Gastroesophageal sphincter (tissue), 4 donors: ENCODE measurements around the gene KCNJ10. TPM values are rescaled to one million over a fixed set of nuclear protein-coding genes. Genes with fewer than 3 reads are reported as not detected.
"Not testable (repeated sequence)": the region's sequence is repeated elsewhere in the genome, so short reads cannot be mapped to it uniquely, and the experiment has no call there.

Experiments used
- ATAC-seq: fragments of 150-250 bp; one replicate; pipeline ENCODE4 v1.9.1; 2016; ENCODE audit warnings: mild to moderate bottlenecking, moderate library complexity
- H3K27ac ChIP-seq, 4 donors: fragments of 200-600 bp; sonication (generic) in 3 of 4; 1 replicate in 3 of 4; 2 replicates in 1 of 4; pipeline ENCODE4 v1.5.1; 2016 to 2019
- H3K27me3 ChIP-seq: fragments of 200-600 bp; sonication (generic); one replicate; pipeline ENCODE4 v1.5.1; 2019
- H3K36me3 ChIP-seq, 2 donors: fragments of 200-600 bp; sonication (generic); one replicate each; pipeline ENCODE4 v1.5.1; 2019; ENCODE audit warnings: control low read depth in 1 of 2
- H3K4me1 ChIP-seq, 3 donors: fragments of 200-600 bp; sonication (generic); 1 replicate in 2 of 3; 2 replicates in 1 of 3; pipeline ENCODE4 v1.5.1; 2016 to 2019; ENCODE audit warnings: control low read depth in 2 of 3
- H3K4me3 ChIP-seq, 2 donors: fragments of 200-600 bp; sonication (generic); one replicate each; pipeline ENCODE4 v1.5.1; 2019; ENCODE audit warnings: mild to moderate bottlenecking in 1 of 2, moderate library complexity in 1 of 2
- H3K9me3 ChIP-seq, 3 donors: fragments of 200-600 bp; sonication (generic); one replicate each; pipeline ENCODE4 v1.5.1; 2017 to 2019; ENCODE audit warnings: control low read depth in 2 of 3
- EP300 ChIP-seq: sonication (generic); formaldehyde crosslinking; IDR thresholded peaks from one replicate; pipeline ENCODE4 v1.6.1; 2017; ENCODE audit warnings: antibody characterized with exemption, mild to moderate bottlenecking
- POLR2A ChIP-seq, 2 donors: fragments of 450-650 bp; IDR thresholded peaks; one replicate each; pipeline ENCODE4 v1.6.1; 2017; ENCODE audit warnings: antibody characterized with exemption in 2 of 2, mild to moderate bottlenecking in 2 of 2, moderate library complexity in 1 of 2
- POLR2AphosphoS5 ChIP-seq: sonication (generic); formaldehyde crosslinking; IDR thresholded peaks from one replicate; pipeline ENCODE4 v1.6.1; 2017; ENCODE audit warnings: antibody characterized with exemption
- WGBS, 2 donors: methylation state at CpG; one replicate each; pipeline ENCODE4 v1.1.5; 2018; ENCODE audit warnings: low coverage in 1 of 2; 5-methylcytosine and 5-hydroxymethylcytosine counted together
- total RNA-seq, 4 donors: library from RNA; depleted of rRNA; stranded (reverse); fragments of >200 nt; gene quantifications; one replicate each; pipeline ENCODE4 v1.1.0, GENCODE V29; 2016
- TF ChIP-seq, protein P1 (sequence below), 4 experiments: fragments of 200-600 bp in 2 of 4; fragments of 450-650 bp in 2 of 4; sonication (generic) in 1 of 4; IDR thresholded peaks; one replicate each; pipeline ENCODE4 v1.5.1; 2017 to 2019; ENCODE audit warnings: antibody characterized with exemption in 4 of 4, mild to moderate bottlenecking in 2 of 4, moderate library complexity in 2 of 4

The KCNJ10 gene
- total RNA-seq, 4 donors from 2014 or later, result not detected

GRCh38 chr1:160052936-160053335, 17.0 kb downstream of the KCNJ10 start:
- Histone ChIP-seq H3K27me3 (peaks cover 52% of the 10 kb centered on the region), H3K9me3 (no peaks in the 10 kb centered on the region), H3K27ac (no peak overlapping the region), H3K4me3 (no peak overlapping the region), H3K36me3 (no peaks in the 10 kb centered on the region), H3K4me1 (no peaks in the 10 kb centered on the region)
- 57 to 59% methylated on average over 5 to 6 of the region's 6 CpGs for WGBS, 2 donors
- ATAC-seq, result no peak
- TF ChIP-seq, protein P1, sequence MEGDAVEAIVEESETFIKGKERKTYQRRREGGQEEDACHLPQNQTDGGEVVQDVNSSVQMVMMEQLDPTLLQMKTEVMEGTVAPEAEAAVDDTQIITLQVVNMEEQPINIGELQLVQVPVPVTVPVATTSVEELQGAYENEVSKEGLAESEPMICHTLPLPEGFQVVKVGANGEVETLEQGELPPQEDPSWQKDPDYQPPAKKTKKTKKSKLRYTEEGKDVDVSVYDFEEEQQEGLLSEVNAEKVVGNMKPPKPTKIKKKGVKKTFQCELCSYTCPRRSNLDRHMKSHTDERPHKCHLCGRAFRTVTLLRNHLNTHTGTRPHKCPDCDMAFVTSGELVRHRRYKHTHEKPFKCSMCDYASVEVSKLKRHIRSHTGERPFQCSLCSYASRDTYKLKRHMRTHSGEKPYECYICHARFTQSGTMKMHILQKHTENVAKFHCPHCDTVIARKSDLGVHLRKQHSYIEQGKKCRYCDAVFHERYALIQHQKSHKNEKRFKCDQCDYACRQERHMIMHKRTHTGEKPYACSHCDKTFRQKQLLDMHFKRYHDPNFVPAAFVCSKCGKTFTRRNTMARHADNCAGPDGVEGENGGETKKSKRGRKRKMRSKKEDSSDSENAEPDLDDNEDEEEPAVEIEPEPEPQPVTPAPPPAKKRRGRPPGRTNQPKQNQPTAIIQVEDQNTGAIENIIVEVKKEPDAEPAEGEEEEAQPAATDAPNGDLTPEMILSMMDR (IDR thresholded peaks at IDR 0.05), result no peak
- TF ChIP-seq EP300 (no peak), POLR2AphosphoS5 (no peak), POLR2A (IDR thresholded peaks at IDR 0.05) (no peak)

DNA sequence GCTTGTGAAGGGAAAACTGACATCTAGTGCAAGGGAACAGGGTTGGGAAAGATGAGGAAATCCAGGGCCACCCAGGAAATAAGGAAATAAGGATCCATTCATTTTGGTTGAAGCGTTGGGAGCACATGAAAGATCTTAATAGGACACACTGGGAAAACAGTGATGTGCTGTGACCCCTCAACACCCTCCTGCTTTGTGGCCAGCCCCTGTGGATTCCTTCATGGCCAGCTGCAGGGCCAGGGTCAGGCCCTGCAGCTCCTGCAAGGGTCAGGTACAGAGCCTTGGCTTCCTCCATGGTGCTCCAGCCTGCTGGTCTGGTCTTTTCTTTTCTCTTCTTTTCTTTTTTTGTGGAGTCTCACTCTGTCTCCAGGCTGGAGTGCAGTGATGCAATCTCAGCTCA, 19.3 kb downstream of the KCNJ10 start:
- no peak for ATAC-seq
- Histone ChIP-seq H3K27me3 (peaks cover 33% of the 10 kb centered on the region), H3K36me3 (no peaks in the 10 kb centered on the region), H3K27ac (no peak overlapping the region), H3K4me1 (peaks cover 0 to 18% (median 7%) of the 10 kb centered on the region in 3 donors), H3K4me3 (no peak overlapping the region), H3K9me3 (no peaks in the 10 kb centered on the region)
- 67 to 86% methylated on average over 1 of the region's 1 CpG for WGBS, 2 donors
- TF ChIP-seq POLR2AphosphoS5 (no peak), POLR2A (IDR thresholded peaks at IDR 0.05) (no peak), EP300 (no peak)
- TF ChIP-seq, protein P1 (IDR thresholded peaks at IDR 0.05), result no peak

DNA sequence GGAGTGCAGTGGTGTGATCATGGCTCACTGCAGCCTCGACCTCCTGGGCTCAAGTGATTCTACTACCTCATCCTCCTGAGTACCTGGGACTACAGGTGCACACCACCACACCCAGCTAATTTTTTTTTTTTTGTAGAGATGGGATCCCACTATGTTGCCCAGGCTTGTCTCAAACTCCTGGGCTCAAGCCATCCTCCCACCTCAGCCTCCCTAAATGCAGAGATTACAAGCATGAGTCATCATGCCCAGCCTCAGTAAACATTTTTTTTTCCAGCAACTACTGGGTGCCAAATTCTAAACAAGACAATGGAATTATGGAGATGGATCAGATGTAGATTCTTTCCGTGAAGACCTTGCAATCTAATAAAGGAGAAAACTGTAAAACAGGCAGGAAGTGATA, 19.8 kb downstream of the KCNJ10 start:
- WGBS, 2 donors, result 40 to 53% methylated on average over 1 to 2 of the region's 2 CpGs
- H3K9me3 ChIP-seq, ATAC-seq, H3K4me3 ChIP-seq, H3K36me3 ChIP-seq, H3K27ac ChIP-seq: not testable (repeated sequence)
- H3K4me1 ChIP-seq, result peaks cover 0 to 18% (median 7%) of the 10 kb centered on the region in 3 donors
- H3K27me3 ChIP-seq, result peaks cover 29% of the 10 kb centered on the region

DNA sequence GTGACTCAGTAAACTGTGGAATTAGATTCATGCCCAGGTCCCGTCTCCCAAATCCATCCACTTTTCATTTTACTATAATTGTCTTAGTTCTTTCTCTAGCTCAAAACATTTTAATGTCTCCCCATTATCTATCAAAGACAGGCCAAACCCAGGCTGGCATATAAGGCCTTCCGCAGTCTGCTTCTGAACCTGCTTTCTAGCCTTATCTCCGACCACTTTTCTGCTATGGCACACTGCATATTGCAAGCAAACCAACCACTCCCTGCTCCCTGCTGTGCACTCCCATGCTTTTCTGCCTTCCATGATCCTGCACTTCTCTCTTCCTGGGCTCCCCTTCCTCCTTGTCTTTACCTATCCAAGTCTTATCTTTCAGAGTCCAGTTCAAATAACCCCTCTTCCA, 20.9 kb downstream of the KCNJ10 start:
- Histone ChIP-seq H3K9me3 (no peaks in the 10 kb centered on the region), H3K4me3 (no peak overlapping the region), H3K36me3 (no peaks in the 10 kb centered on the region), H3K27ac (no peak overlapping the region), H3K4me1 (peaks cover 0 to 18% (median 7%) of the 10 kb centered on the region in 3 donors), H3K27me3 (peaks cover 18% of the 10 kb centered on the region)
- WGBS, 2 donors, result 79 to 91% methylated on average over 3 of the region's 3 CpGs
- TF ChIP-seq POLR2AphosphoS5 (no peak), EP300 (no peak), POLR2A (IDR thresholded peaks at IDR 0.05) (no peak)
- TF ChIP-seq, protein P1 (IDR thresholded peaks at IDR 0.05), result no peak
- ATAC-seq, result no peak

- H3K27me3 ChIP-seq, result peaks cover 11% of the 10 kb centered on the region
- TF ChIP-seq POLR2A (IDR thresholded peaks at IDR 0.05) (no peak), POLR2AphosphoS5 (no peak), EP300 (no peak)
- TF ChIP-seq, protein P1 (IDR thresholded peaks at IDR 0.05), result no peak
- ATAC-seq, result no peak
- H3K4me3 ChIP-seq, result no peak overlapping the region
- H3K27ac ChIP-seq, result no peak overlapping the region
- no peaks in the 10 kb centered on the region for H3K36me3 ChIP-seq
- H3K4me1 ChIP-seq, result peaks cover 0 to 18% (median 7%) of the 10 kb centered on the region in 3 donors
- no peaks in the 10 kb centered on the region for H3K9me3 ChIP-seq
These were observed 21.6 kb downstream of the KCNJ10 start for GRCh38 chr1:160048335-160048734.
